HepG2 (cell line): ENCODE results near the gene STX4. TPM values are rescaled to one million over a fixed set of nuclear protein-coding genes. Genes with fewer than 3 reads are reported as not detected.

Experiments used
- CENPX ChIP-seq: sonication (generic); formaldehyde crosslinking; IDR thresholded peaks from 2 replicates; pipeline ENCODE4 v1.9.0; 2021; ENCODE audit warnings: mild to moderate bottlenecking, missing genetic modification reagents, moderate library complexity
- FOXO4 ChIP-seq: sonication (generic); formaldehyde crosslinking; conservative IDR thresholded peaks from 2 replicates; pipeline ENCODE4 v1.8.1; 2023; ENCODE audit warnings: missing genetic modification reagents
- GATA4 ChIP-seq: sonication (generic); IDR thresholded peaks from 2 replicates; pipeline ENCODE4 v1.6.1; 2016; ENCODE audit warnings: antibody characterized with exemption, low read depth, borderline replicate concordance
- HNF4G ChIP-seq, 2 experiments: sonication (generic) in 1 of 2; formaldehyde crosslinking in 1 of 2; IDR thresholded peaks; 2 replicates each; pipeline versions ENCODE4 v1.4.0 to v1.6.1; 2011 to 2020; ENCODE audit warnings: borderline replicate concordance in 2 of 2, low read depth in 2 of 2, mild to moderate bottlenecking in 2 of 2, low read length in 1 of 2, missing genetic modification reagents in 1 of 2, moderate library complexity in 1 of 2
- KLF13 ChIP-seq: sonication (generic); formaldehyde crosslinking; IDR thresholded peaks from 2 replicates; pipeline ENCODE4 v1.4.0; 2020; ENCODE audit warnings: mild to moderate bottlenecking, missing genetic modification reagents
- MLX ChIP-seq: IDR thresholded peaks from 2 replicates; pipeline ENCODE4 v1.6.1; 2016
- MXD1 ChIP-seq: sonication (generic); formaldehyde crosslinking; IDR thresholded peaks from 2 replicates; pipeline ENCODE4 v1.4.0; 2020; ENCODE audit warnings: mild to moderate bottlenecking, missing genetic modification reagents
- NCOA5 ChIP-seq: sonication (generic); formaldehyde crosslinking; IDR thresholded peaks from 2 replicates; pipeline ENCODE4 v1.4.0; 2020; ENCODE audit warnings: missing genetic modification reagents
- NR0B2 ChIP-seq: sonication (generic); formaldehyde crosslinking; IDR thresholded peaks from 2 replicates; pipeline ENCODE4 v1.4.0; 2020; ENCODE audit warnings: mild to moderate bottlenecking, missing genetic modification reagents
- PRMT3 ChIP-seq: sonication (generic); formaldehyde crosslinking; IDR thresholded peaks from 2 replicates; pipeline ENCODE4 v1.8.1; 2022; ENCODE audit warnings: low read depth, mild to moderate bottlenecking, moderate library complexity, missing genetic modification reagents, borderline replicate concordance
- SMARCE1 ChIP-seq: fragments of 450-650 bp; IDR thresholded peaks from 2 replicates; pipeline ENCODE4 v1.6.1; 2017; ENCODE audit warnings: borderline replicate concordance
- TRAFD1 ChIP-seq: sonication (generic); formaldehyde crosslinking; IDR thresholded peaks from 2 replicates; pipeline ENCODE4 v1.5.1; 2020; ENCODE audit warnings: missing genetic modification reagents, mild to moderate bottlenecking, borderline replicate concordance
- ZNF101 ChIP-seq: sonication (generic); formaldehyde crosslinking; IDR thresholded peaks from 2 replicates; pipeline ENCODE4 v1.4.0; 2020; ENCODE audit warnings: mild to moderate bottlenecking, low read depth, missing genetic modification reagents, borderline replicate concordance
- ZNF138 ChIP-seq: sonication (generic); formaldehyde crosslinking; IDR thresholded peaks from 2 replicates; pipeline ENCODE4 v1.5.0; 2020; ENCODE audit warnings: mild to moderate bottlenecking, low read depth, missing genetic modification reagents
- ZNF143 ChIP-seq: sonication (generic); formaldehyde crosslinking; IDR thresholded peaks from 2 replicates; pipeline ENCODE4 v1.4.0; 2020; ENCODE audit warnings: missing genetic modification reagents
- ZNF251 ChIP-seq: sonication (generic); formaldehyde crosslinking; IDR thresholded peaks from 2 replicates; pipeline ENCODE4 v1.9.0; 2021; ENCODE audit warnings: mild to moderate bottlenecking, missing genetic modification reagents
- ZNF30 ChIP-seq: sonication (generic); formaldehyde crosslinking; IDR thresholded peaks from 2 replicates; pipeline ENCODE4 v1.5.0; 2020; ENCODE audit warnings: mild to moderate bottlenecking, missing genetic modification reagents
- ZNF652 ChIP-seq: IDR thresholded peaks from 2 replicates; pipeline ENCODE4 v1.6.1; 2016; ENCODE audit warnings: low read depth, borderline replicate concordance
- ZNF850 ChIP-seq: sonication (generic); formaldehyde crosslinking; conservative IDR thresholded peaks from 2 replicates; pipeline ENCODE4 v1.9.0; 2021; ENCODE audit warnings: mild to moderate bottlenecking, missing genetic modification reagents
- polyA plus RNA-seq, 8 experiments: library from polyadenylated mRNA; depleted of rRNA in 3 of 8; stranded (reverse) in 7 of 8; unstranded in 1 of 8; fragments of >200 nt; fragmentation: Illumina TruSeq in 4 of 8; extraction: Trizol in 4 of 8; gene quantifications; 2 replicates each; pipeline versions ENCODE4 v1.2.1 to v1.2.3, GENCODE V29; 2011 to 2016; ENCODE audit warnings: low read depth in 4 of 8, missing spikeins in 1 of 8, mixed read lengths in 1 of 8; ENCODE audit not compliant: insufficient read depth in 1 of 8
- total RNA-seq, 5 experiments: library from RNA; depleted of rRNA; stranded (reverse); fragments of >200 nt; fragmentation: Illumina TruSeq; extraction: Trizol; gene quantifications; 2 replicates each; pipeline ENCODE4 v1.2.3, GENCODE V29; 2016; ENCODE audit warnings: low read depth in 1 of 5
- TF ChIP-seq, protein P1 (sequence below): sonication (generic); formaldehyde crosslinking; IDR thresholded peaks from 2 replicates; pipeline ENCODE4 v1.4.0; 2020; ENCODE audit warnings: missing genetic modification reagents, mild to moderate bottlenecking, borderline replicate concordance

STX4 gene
- total and polyA plus RNA-seq, 2 of the 13 experiments (the other 11 are each of a cell fraction or from before 2014, with no cell fraction given) = 29.2 to 34.6 TPM

DNA sequence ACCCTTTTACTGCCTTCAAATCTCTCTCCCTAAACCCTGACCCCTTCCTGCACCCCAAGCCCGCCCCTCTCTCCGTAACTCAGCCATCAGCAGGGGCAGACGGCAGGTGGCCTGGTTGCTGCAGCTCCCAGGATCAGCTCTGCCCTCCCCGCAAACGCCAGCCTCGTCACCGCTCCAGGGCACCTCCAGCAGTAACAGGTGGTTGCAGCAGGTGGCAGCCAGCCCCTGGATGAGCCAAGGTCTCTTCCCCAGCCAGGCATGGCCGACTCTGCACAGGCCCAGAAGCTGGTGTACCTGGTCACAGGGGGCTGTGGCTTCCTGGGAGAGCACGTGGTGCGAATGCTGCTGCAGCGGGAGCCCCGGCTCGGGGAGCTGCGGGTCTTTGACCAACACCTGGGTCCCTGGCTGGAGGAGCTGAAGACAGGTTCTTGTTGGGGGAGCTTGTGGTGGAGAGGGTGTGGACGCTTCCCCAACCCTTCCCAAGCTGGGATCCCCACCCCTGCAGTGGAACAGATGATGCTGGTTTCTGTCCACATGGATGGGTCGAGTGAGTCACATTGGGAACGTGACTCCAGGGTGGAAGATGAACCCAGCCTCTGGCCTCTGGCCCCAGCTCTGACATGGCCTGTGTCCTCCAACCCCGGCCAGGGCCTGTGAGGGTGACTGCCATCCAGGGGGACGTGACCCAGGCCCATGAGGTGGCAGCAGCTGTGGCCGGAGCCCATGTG is 47.8 kb upstream of the STX4 start (continued):
- TF ChIP-seq MXD1 = peak; percentile 42; the same call in 1 of the 2 replicates
- peak; percentile 24; the same call in 1 of the 2 replicates for TF ChIP-seq KLF13 (CRISPR knock-in tag)
- TF ChIP-seq MLX (CRISPR knock-in tag) = no peak; the same call in 1 of the 2 replicates
- TF ChIP-seq, protein P1, sequence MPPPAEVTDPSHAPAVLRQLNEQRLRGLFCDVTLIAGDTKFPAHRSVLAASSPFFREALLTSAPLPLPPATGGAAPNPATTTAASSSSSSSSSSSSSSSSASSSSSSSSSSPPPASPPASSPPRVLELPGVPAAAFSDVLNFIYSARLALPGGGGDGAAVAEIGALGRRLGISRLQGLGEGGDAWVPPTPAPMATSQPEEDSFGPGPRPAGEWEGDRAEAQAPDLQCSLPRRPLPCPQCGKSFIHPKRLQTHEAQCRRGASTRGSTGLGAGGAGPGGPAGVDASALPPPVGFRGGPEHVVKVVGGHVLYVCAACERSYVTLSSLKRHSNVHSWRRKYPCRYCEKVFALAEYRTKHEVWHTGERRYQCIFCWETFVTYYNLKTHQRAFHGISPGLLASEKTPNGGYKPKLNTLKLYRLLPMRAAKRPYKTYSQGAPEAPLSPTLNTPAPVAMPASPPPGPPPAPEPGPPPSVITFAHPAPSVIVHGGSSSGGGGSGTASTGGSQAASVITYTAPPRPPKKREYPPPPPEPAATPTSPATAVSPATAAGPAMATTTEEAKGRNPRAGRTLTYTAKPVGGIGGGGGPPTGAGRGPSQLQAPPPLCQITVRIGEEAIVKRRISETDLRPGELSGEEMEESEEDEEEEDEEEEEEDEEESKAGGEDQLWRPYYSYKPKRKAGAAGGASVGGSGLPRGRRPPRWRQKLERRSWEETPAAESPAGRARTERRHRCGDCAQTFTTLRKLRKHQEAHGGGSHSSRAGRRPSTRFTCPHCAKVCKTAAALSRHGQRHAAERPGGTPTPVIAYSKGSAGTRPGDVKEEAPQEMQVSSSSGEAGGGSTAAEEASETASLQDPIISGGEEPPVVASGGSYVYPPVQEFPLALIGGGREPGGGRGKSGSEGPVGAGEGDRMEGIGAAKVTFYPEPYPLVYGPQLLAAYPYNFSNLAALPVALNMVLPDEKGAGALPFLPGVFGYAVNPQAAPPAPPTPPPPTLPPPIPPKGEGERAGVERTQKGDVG (CRISPR knock-in tag) = peak; percentile 75; the same call in 1 of the 2 replicates
- TF ChIP-seq ZNF101 (CRISPR knock-in tag) = 0 out of 2 replicates have a peak, but pooled peaks have one; percentile 45
- TF ChIP-seq SMARCE1 = no peak
- no peak for TF ChIP-seq GATA4
- peak; percentile 87; the same call in 1 of the 2 replicates for TF ChIP-seq TRAFD1
- peak; percentile 49; the same call in 1 of the 2 replicates for TF ChIP-seq NR0B2 (CRISPR knock-in tag)
- no peak for TF ChIP-seq FOXO4 (CRISPR knock-in tag)
- TF ChIP-seq PRMT3 (CRISPR knock-in tag) = no peak
- no peak for TF ChIP-seq ZNF138 (CRISPR knock-in tag)
- TF ChIP-seq CENPX (CRISPR knock-in tag) = no peak
- TF ChIP-seq ZNF30 (CRISPR knock-in tag) = no peak
- no peak for TF ChIP-seq ZNF850 (CRISPR knock-in tag)
- no peak for TF ChIP-seq ZNF652 (CRISPR knock-in tag)
- no peak for TF ChIP-seq NCOA5
- TF ChIP-seq ZNF251 (CRISPR knock-in tag) = peak; percentile 46; the same call in 1 of the 2 replicates
- TF ChIP-seq HNF4G (IDR thresholded peaks at IDR 0.05; ENCODE audit: borderline replicate concordance, low read depth, low read length) = no peak
- no peak for TF ChIP-seq HNF4G (CRISPR knock-in tag; IDR thresholded peaks at IDR 0.05; ENCODE audit: borderline replicate concordance, low read depth)
- TF ChIP-seq ZNF143 = peak; percentile 44; the same call in 1 of the 2 replicates
